NCI-H1930 (cell line): ENCODE data around the gene C19orf67.
"Not testable (repeated sequence)": the region's sequence is repeated elsewhere in the genome, so short reads cannot be mapped to it uniquely, and the experiment has no call there.

Experiments
- DNase-seq, 2 experiments: peaks; one replicate each; lab custom pipeline; 2025; lab: John Stamatoyannopoulos, UW

The C19orf67 gene

DNA sequence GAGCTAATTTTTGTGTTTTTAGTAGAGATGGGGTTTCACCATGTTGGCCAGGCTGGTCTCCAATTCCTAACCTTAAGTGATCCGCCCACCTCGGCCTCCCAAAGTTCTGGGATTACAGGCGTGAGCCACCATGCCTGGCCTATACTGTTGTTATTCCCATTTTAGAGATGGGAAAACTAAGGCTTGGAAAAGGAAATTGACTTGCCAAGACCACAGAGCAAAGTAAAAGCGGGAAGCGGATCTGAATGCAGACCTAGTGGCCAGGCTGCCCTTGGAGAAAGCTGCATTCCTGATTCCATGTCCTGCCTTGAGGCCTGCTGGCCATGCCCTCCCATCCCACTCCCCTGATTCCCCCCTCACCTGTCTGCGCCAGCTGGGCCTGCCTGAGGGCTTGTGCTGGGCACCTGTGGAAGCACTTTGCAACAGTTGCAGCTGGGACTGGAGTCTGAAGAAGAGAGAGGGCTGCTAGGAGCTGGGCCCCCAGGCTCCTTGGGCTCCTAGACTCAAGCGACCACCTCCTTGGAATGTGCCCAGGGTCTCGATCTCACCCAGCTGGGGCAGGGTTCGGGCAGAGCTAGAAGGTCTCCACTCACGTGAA, 29.4 kb downstream of the C19orf67 start:
- DNase-seq = no peak

DNA sequence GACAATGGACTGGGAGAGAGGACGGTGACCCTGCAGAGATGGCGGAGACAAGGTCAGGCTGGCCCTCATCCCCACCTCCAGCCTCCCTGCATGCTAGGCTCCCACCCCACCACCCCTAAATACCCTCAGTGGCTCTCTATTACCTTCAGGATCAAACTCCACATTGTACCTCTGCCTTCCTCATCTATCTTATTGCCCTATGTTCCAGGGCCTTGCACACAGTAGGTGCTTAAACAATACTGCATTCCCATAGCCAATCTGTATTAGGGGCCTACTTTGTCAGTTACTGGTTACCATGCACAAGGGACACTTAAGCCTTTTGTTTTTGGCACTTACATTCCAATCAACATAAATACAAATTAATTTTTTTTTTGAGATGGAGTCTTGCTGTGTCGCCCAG, 30.2 kb downstream of the C19orf67 start:
- DNase-seq = no peak

DNA sequence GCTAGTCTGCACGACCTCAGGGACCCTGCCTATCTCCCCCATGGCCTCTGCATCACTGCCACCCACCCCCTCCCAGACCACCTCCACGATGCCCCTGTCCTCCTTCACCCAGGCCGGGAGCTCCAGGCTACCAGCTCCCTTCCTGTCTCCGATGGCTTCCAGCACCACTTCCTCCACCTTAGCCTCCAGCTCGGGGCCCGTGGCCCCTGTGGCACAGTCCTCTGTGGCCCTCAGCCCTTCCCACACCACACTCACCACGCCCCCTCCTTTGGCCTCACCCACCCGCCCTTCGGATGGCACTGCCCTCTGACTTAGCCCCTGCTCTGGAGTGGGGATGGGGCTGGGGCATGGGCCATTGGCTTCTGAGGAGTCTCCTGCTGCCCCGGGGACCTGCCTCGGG, 30.9 kb downstream of the C19orf67 start:
- no peak for DNase-seq

DNA sequence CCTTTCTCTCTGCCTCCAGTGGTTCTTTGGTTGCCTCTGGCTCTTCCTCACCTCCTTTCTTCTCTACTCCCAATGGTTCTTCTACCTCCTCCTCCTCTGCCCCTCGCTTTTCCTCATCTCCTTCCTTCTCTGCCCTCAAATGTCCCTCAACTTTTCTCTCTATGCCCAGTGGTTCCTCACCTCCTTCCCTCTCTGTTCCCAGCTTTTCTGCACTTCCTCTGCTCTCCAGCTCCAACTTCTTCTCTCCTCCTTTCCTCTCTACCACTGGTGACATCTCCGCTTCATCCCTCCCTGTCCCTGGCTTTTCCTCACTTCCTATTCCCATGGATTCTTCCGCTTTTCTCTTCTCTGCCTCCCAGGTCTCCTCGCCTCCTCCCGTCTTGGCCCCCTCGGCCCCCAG, 31.5 kb downstream of the C19orf67 start:
- no peak for DNase-seq

DNA sequence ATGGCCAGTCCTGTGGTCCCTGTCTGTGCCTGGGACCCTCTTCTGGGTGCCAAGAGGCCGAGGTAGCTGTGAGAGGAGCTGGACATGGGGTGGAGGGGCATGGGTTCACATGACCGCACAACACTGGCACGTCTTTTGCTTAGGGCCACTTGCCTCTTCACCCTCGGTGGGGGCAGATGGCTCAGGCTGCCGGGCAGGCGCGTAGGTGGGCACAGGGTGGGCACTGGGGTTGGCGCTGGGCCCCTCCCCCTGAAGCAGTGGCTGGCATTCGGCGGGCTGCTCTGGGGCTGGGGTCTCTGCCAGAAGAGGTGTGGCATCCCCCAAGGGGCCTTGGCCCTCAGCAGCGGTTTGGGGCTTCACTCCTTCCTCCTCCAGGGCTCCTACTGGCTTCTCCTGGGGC, 32.1 kb downstream of the C19orf67 start:
- no peak for DNase-seq

DNA sequence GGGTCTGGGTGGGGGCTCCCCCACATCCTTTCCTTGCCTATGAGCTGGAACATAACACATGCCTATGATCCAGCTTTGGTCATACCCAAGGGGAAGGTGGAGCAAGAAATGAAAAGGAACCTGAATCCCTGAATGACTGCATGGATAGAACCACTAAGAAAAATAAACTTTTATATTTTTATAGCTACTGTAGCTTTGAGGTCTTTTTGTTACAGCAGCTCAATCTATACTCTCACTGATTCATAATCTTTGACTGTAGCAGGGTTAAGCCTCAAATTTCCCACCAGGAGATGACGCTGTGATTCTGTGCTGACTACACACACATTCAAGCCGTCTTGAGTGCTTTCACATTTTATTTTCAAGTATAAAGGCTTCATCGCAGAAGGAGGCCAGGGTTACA, 32.6 kb downstream of the C19orf67 start:
- DNase-seq = no peak

DNA sequence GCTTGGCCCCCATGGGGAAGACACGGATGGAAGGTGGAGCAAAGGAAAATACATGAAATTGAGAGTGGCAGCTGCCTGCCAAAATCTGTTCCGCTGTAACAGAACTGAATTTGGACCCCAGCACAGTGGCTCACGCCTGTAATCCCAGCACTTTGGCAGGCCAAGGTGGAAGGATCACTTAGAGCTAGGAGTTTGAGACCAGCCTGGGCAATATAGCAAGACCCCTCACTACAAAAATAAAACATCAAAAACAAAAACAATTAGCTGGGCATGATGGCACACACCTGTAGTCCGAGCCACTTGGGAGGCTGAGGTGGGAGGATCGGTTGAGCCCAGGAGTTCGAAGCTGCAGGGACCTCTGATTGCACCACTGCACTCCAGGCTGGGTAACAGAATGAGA, 33.1 kb downstream of the C19orf67 start:
- DNase-seq = no peak

DNA sequence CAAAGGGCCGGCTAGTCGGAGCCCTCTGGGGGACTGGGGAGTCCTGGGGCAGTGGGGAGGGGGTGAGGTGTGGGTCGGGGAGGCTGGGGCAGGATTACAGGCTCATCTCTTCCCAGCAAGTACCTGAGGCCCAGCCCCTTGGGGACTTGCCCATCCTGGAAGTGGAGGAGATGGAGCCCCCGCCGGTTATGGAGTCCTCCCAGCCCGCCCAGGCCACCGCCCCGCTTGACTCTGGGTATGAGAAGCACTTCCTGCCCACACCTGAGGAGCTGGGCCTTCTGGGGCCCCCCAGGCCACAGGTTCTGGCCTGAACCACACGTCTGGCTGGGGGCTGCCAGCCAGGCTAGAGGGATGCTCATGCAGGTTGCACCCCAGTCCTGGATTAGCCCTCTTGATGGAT, 33.6 kb downstream of the C19orf67 start:
- DNase-seq = no peak

DNA sequence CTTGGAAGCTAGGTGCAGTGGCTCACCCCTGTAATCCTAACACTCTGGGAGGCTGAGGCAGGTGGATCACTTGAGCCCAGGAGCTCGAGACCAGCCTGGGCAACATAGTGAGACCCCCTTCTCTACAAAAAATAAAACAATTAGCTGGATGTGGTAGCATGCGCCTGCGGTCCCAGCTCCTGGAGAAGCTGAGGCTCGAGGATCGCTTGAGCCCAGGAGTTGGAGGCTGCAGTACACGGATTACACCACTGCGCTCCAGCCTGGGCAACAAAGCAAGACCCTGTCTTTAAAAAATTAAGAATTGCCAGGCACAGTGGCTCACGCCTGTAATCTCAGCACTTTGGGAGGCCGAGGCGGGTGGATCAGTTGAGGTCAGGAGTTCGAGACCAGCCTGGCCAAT, 34.6 kb downstream of the C19orf67 start:
- not testable (repeated sequence) for DNase-seq

DNA sequence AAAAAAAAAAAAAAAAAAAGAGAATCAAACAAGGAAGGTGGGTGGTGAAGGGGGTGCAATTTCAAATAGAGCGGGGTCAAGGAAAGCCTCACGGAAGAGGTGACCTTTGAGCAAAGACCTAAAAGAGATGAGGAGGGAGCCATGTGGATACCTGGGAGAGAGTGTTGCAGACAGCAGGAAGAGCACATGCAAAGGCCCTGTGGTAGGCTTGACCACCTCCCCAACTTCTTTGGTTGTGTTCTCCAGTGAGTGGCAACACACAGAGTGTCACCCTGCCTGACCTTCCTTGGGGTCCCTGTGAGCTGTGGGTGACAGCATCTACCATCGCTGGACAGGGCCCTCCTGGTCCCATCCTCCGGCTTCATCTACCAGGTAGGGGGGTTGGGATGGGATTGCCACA, 35.1 kb downstream of the C19orf67 start:
- DNase-seq = no peak

DNA sequence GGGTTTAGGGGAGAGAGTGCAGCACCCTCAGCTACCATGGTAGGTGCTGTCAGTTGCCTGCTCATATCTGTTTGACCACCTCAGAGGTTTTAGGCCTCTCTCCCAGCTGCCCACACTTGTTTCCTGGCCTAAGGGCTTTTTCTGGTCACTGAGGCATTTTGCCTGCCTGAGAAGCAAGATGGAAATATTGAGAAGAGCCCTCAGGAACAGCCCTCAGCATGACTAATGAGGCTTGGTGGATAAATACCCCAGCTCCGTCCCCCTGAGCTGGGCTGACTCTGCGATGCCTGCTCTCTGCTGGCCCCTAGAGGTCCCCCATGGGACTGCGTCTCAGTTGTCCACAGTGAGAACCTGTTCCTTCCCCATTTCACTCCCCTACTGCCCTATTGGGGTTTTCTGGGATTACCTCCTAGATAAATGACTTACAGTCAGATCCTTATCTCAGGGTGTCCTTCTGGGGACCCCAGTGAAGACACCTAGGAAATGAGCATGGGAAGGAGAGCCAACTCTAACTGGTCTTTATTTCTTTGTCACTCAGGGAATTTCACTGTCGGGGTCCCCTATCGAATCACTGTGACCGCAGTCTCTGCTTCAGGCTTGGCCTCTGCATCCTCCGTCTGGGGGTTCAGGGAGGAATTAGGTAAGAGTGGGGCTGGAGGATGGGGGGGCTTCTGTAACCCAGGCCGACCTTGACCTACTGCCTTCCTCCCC, 37.0 kb downstream of the C19orf67 start:
- peak in 1 of 2 experiments; percentile 13 for DNase-seq

DNA sequence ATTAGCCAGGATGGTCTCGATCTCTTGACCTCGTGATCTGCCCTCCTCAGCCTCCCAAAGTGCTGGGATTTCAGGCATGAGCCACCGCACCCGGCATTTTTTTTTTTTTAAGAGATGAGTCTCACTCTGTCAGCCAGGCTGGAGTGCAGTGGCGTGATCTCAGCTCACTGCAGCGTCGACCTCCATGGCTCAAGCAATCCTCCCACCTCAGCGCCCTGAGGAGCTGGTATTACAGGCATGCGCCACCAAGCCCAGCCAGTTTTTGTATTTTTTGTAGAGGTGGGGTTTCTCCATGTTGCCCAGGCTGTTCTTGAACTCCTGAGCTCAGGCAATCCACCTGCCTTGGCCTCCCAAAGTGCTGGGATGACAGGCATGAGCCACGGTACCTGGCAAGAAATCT, 37.7 kb downstream of the C19orf67 start:
- not testable (repeated sequence) for DNase-seq

DNA sequence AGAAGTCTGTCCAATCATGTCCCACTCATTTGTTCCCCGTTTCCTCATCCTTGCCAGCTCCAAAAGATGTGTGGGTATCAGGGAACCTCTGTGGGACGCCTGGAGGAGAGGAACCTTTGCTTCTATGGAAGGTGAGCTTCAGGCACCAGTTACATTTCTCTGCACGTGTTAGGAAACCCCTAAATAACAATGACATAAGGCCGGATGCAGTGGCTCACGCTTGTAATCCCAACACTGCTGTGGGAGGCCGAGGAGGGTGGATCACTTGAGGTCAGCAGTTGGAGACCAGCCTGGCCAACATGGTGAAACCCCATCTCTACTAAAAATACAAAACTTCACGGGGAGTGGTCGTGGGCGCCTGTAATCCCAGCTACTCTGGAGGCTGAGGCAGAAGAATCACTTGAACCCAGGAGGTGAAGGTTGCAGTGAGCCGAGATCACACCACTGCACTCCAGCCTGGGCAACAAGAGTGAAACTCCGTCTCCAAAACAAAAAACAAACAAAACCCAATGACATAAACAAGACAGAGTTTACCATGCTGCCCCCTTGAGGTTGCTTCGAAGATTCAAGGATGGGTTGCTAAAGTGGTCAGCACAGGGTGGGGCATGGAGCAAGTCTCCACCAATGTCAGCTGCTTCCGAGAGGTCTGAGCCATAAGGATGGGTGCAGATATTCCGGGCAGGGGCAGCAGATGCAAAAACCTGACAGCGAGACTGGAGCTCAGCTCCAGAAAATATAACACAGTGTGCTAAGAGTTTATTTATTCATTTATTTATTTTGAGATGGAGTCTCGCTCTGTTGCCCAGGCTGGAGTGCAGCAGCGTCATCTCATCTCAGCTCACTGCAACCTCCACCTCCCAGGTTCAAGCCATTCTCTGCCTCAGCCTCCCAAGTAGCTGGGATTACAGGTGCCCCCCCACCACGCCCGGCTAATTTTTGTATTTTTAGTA, 42.6 kb downstream of the C19orf67 start:
- DNase-seq = not testable (repeated sequence)

DNA sequence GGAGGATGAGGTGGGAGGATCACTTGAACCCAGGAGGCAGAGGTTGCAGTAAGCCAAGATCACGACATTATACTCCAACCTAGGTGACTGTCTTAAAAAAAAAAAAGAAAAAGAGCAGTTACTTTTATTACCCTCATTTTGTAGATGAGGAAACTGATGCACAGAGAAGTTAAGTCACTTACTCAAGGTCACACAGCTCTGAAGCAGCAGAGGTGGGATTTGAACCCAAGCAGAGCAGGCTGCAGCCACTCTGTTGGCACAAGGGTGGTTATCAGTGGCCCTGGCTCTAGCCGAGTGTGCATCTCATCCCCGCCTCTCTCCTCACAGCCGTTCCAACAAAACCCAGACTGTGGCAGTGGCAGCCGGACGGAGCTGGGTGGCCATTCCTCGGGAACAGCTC, 46.4 kb downstream of the C19orf67 start:
- DNase-seq = no peak

DNA sequence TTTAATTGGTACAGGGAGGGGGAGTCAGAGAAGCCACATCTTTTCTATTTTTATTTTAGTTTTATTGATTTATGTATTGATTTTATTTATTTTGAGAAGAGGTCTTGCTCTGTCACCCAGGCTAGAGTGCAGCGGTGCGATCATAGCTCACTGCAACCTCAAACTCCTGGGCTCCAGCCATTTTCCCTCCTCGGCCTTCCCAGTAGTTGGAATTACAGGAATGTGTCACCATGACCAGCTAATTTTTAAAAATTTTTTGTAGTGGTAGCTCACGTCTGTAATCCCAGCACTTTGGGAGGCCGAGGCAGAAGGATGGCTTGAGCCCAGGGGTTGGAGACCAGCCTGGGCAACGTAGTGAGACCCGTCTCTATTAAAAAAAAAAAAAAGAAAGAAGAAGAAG, 49.9 kb downstream of the C19orf67 start:
- DNase-seq = no peak

DNA sequence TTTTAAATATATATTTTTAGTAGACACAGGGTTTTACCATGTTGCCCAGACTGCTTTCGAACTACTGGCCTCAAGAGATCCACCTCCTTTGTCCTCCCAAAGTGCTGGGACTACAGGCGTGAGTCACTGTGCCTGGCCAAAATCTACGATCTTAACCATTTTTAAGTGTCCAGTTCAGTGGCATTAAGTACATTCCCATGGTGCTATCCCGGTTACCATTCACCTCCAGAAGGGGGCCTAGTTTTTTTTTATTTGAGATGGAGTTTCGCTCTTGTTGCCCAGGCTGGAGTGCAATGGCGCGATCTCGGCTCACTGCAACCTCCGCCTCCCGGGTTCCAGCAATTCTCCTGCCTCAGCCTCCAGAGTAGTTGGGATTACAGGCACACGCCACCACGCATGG, 50.4 kb downstream of the C19orf67 start:
- DNase-seq = not testable (repeated sequence)

DNA sequence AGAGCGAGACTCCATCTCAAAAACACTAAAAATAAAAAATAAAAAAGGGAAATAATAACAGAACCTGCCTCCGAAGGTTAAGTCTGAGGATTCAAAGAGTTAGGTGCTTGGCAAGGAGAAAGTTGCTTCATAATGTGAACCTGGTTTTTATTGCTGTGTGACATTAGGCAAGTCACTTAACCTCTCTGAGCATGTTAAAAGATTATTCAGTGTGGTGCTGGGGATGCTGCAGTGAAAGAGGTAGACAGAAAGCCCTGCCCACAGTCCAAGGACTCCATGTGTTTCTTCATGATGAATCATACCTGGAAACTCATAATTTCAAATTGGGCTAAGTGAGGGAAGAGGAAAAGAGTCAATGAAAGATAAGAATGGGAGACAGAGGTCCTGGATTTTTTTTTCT, 51.6 kb downstream of the C19orf67 start:
- no peak for DNase-seq

DNA sequence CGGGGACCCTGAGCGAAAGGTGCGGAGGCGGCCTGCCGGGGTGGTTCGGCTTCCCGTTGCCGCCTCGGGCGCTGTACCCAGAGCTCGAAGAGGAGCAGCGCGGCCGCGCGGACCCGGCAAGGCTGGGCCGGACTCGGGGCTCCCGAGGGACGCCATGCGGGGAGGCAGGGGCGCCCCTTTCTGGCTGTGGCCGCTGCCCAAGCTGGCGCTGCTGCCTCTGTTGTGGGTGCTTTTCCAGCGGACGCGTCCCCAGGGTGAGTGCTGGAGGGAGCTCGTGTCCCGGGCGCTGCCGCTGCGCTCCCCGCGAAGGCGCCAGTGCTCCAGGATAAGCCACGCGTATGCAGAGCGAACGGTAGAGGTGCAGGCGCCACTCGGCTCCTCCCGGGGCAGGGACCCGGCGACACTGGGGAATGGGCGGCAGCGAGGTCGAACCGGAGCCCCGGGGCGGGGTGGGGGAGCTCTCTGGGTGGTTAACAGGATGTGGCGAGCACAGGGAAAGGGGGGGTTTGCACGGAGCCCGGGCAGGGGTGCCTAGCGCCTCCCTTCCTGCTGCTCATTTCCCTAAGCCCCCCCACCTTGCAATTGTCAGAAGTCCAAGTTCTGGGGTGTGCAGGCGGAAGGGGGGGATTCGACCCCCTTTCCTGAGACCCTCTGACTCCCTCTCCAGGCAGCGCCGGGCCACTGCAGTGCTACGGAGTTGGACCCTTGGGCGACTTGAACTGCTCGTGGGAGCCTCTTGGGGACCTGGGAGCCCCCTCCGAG, 53.7 kb downstream of the C19orf67 start, which contains the start of gene IL27RA:
TSS of gene IL27RA (plus strand) at position 44 of the 762 bp plus-strand sequence. CDS start at position 155, 111 bp downstream.
- DNase-seq = peak; percentile 13 to 57
